GM23338 (cell line): ENCODE measurements around the gene SIMC1.

Source experiments
- CREB1 ChIP-seq: fragments of 250-450 bp; sonication (Bioruptor Pico); IDR thresholded peaks from 2 replicates; pipeline ENCODE4 v1.5.0; 2020; ENCODE audit warnings: low read depth, mild to moderate bottlenecking, moderate library complexity
- CTCF ChIP-seq, 2 experiments: fragments of 200-600 bp in 1 of 2; sonication (generic) in 1 of 2; conservative IDR thresholded peaks; 2 replicates each; pipeline versions ENCODE4 v1.5.1 to v1.6.1; 2016 to 2017; ENCODE audit warnings: antibody characterized with exemption in 2 of 2, low read depth in 2 of 2, mild to moderate bottlenecking in 2 of 2, moderate library complexity in 1 of 2
- EZH2 ChIP-seq: fragments of 200-600 bp; sonication (generic); IDR thresholded peaks from one replicate; pipeline ENCODE4 v1.8.0; 2017; ENCODE audit warnings: antibody characterized with exemption, mild to moderate bottlenecking, low read depth; ENCODE audit not compliant: unreplicated experiment
- EZH2phosphoT487 ChIP-seq: fragments of 200-600 bp; sonication (generic); IDR thresholded peaks from one replicate; pipeline ENCODE4 v1.8.1; 2018; ENCODE audit warnings: antibody characterized with exemption; ENCODE audit not compliant: unreplicated experiment
- JUNB ChIP-seq: IDR thresholded peaks from one replicate; pipeline ENCODE4 v1.6.1; 2016; ENCODE audit warnings: antibody characterized with exemption; ENCODE audit not compliant: unreplicated experiment
- POLR2AphosphoS5 ChIP-seq: IDR thresholded peaks from 2 replicates; pipeline ENCODE4 v1.6.1; 2016; ENCODE audit warnings: antibody characterized with exemption, low read depth
- REST ChIP-seq: IDR thresholded peaks from one replicate; pipeline ENCODE4 v1.6.1; 2018; ENCODE audit warnings: antibody characterized with exemption; ENCODE audit not compliant: unreplicated experiment
- ZNF331 ChIP-seq: fragments of 250-450 bp; sonication (Bioruptor Pico); IDR thresholded peaks from 2 replicates; pipeline ENCODE4 v1.5.0; 2020; ENCODE audit warnings: low read depth, mild to moderate bottlenecking, moderate library complexity

GRCh38 chr5:176353533-176353932, 115.3 kb downstream of the SIMC1 start:
- no peak for TF ChIP-seq CTCF (conservative IDR thresholded peaks at IDR 0.05; ENCODE audit: low read depth in 2 of 2)
- no peak for TF ChIP-seq EZH2
- TF ChIP-seq JUNB = no peak
- TF ChIP-seq POLR2AphosphoS5 = no peak
- no peak for TF ChIP-seq ZNF331
- TF ChIP-seq CREB1 (CRISPR knock-in tag) = no peak
- no peak for TF ChIP-seq EZH2phosphoT487
- TF ChIP-seq REST = no peak
